WTC11 (cell line): ENCODE data around the gene TNS3.

Experiments used
- ATF2 ChIP-seq: sonication (generic); formaldehyde crosslinking; IDR thresholded peaks from 2 replicates; pipeline ENCODE4 v1.8.1; 2022; ENCODE audit warnings: low read depth, missing genetic modification reagents, borderline replicate concordance
- NR3C1 ChIP-seq: sonication (generic); formaldehyde crosslinking; conservative IDR thresholded peaks from 2 replicates; pipeline ENCODE4 v1.8.1; 2023; ENCODE audit warnings: low read depth, mild to moderate bottlenecking, missing genetic modification reagents
- ZNF232 ChIP-seq: sonication (generic); formaldehyde crosslinking; IDR thresholded peaks from 2 replicates; pipeline ENCODE4 v1.8.0; 2022; ENCODE audit warnings: mild to moderate bottlenecking, missing genetic modification reagents

GRCh38 chr7:47539398-47540052, 42.4 kb downstream of the TNS3 start:
- TF ChIP-seq ZNF232 (CRISPR knock-in tag) (no peak), ATF2 (CRISPR knock-in tag) (no peak), NR3C1 (CRISPR knock-in tag) (no peak)
